HEK293 (cell line): ENCODE measurements around the gene PROK1.

Source experiments
- CTCF ChIA-PET: fragments of 350-600 bp; formaldehyde crosslinking; extraction: SDS; loops from one replicate; lab custom pipeline; 2021; ENCODE audit warnings: antibody characterized with exemption; lab: Yijun Ruan, JAX
- POLR2A ChIA-PET: fragments of 300-600 bp; formaldehyde crosslinking; extraction: SDS; loops from one replicate; lab custom pipeline; 2020; ENCODE audit warnings: antibody characterized with exemption, inconsistent platforms; lab: Yijun Ruan, JAX
- H3K27ac ChIP-seq: fragments of 200-500 bp; sonication (Bioruptor generic); 2 replicates; pipeline ENCODE4 v1.5.1; 2014; ENCODE audit warnings: low read depth, low read length, control low read depth, inconsistent platforms; ENCODE audit errors: extremely low read depth
- H3K36me3 ChIP-seq, 2 experiments: fragments of 200-500 bp in 1 of 2; sonication (Bioruptor generic) in 1 of 2; 1 replicate in 1 of 2; 2 replicates in 1 of 2; pipeline ENCODE4 v1.5.1; 2014 to 2017; ENCODE audit warnings: inconsistent platforms in 2 of 2, low read length in 2 of 2; ENCODE audit not compliant: control insufficient read depth in 2 of 2, insufficient read depth in 1 of 2
- H3K4me1 ChIP-seq: fragments of 200-500 bp; sonication (Bioruptor generic); 2 replicates; pipeline ENCODE4 v1.5.1; 2014; ENCODE audit warnings: mild to moderate bottlenecking, low read length, inconsistent platforms; ENCODE audit not compliant: control insufficient read depth, insufficient read depth
- H3K4me3 ChIP-seq: 2 replicates; pipeline ENCODE4 v1.5.1; 2011; ENCODE audit warnings: low read depth, mild to moderate bottlenecking, control low read depth, low read length, moderate library complexity
- H3K9me3 ChIP-seq: fragments of 200-500 bp; sonication (Bioruptor generic); 2 replicates; pipeline ENCODE4 v1.5.1; 2014; ENCODE audit warnings: low read depth, low read length, inconsistent platforms; ENCODE audit not compliant: control insufficient read depth, insufficient read depth
- HOXD13 ChIP-seq: sonication (generic); formaldehyde crosslinking; IDR thresholded peaks from 2 replicates; pipeline ENCODE4 v1.8.0; 2022; ENCODE audit warnings: missing genetic modification reagents, borderline replicate concordance
- SP7 ChIP-seq: fragments of 450-650 bp; formaldehyde crosslinking; IDR thresholded peaks from 2 replicates; pipeline ENCODE4 v1.5.1; 2016; ENCODE audit warnings: missing biosample characterization, missing genetic modification characterization
- ZFHX2 ChIP-seq: fragments of 450-650 bp; formaldehyde crosslinking; conservative IDR thresholded peaks from 2 replicates; pipeline ENCODE4 v1.5.1; 2016; ENCODE audit warnings: missing biosample characterization, missing genetic modification characterization
- ZNF10 ChIP-seq: fragments of 450-650 bp; formaldehyde crosslinking; IDR thresholded peaks from 2 replicates; pipeline ENCODE4 v1.5.1; 2017; ENCODE audit warnings: missing biosample characterization, missing genetic modification characterization
- ZNF133 ChIP-seq: fragments of 450-650 bp; formaldehyde crosslinking; IDR thresholded peaks from 2 replicates; pipeline ENCODE4 v1.5.1; 2016; ENCODE audit warnings: missing biosample characterization, missing genetic modification characterization
- ZNF155 ChIP-seq: fragments of 450-650 bp; formaldehyde crosslinking; IDR thresholded peaks from 2 replicates; pipeline ENCODE4 v1.5.1; 2016; ENCODE audit warnings: missing biosample characterization, missing genetic modification characterization
- ZNF169 ChIP-seq: fragments of 450-650 bp; formaldehyde crosslinking; IDR thresholded peaks from 2 replicates; pipeline ENCODE4 v1.5.1; 2016; ENCODE audit warnings: missing biosample characterization, missing genetic modification characterization
- ZNF394 ChIP-seq: fragments of 450-650 bp; formaldehyde crosslinking; IDR thresholded peaks from 2 replicates; pipeline ENCODE4 v1.5.1; 2016; ENCODE audit warnings: missing biosample characterization, missing genetic modification characterization, mild to moderate bottlenecking, moderate library complexity, borderline replicate concordance
- ZNF48 ChIP-seq: fragments of 450-650 bp; formaldehyde crosslinking; IDR thresholded peaks from 2 replicates; pipeline ENCODE4 v1.5.1; 2016; ENCODE audit warnings: missing biosample characterization, missing genetic modification characterization
- ZNF530 ChIP-seq: fragments of 450-650 bp; formaldehyde crosslinking; IDR thresholded peaks from 2 replicates; pipeline ENCODE4 v1.5.1; 2016; ENCODE audit warnings: low read depth, missing biosample characterization, missing genetic modification characterization
- ZNF600 ChIP-seq: fragments of 450-650 bp; formaldehyde crosslinking; IDR thresholded peaks from 2 replicates; pipeline ENCODE4 v1.5.1; 2016; ENCODE audit warnings: missing biosample characterization, missing genetic modification characterization
- ZNF621 ChIP-seq: fragments of 450-650 bp; formaldehyde crosslinking; IDR thresholded peaks from 2 replicates; pipeline ENCODE4 v1.5.1; 2017; ENCODE audit warnings: missing biosample characterization, missing genetic modification characterization
- ZNF670 ChIP-seq: fragments of 450-650 bp; formaldehyde crosslinking; IDR thresholded peaks from 2 replicates; pipeline ENCODE4 v1.5.1; 2016; ENCODE audit warnings: missing biosample characterization, missing genetic modification characterization, low read depth
- ZNF830 ChIP-seq: fragments of 450-650 bp; IDR thresholded peaks from 2 replicates; pipeline ENCODE4 v1.5.0; 2018; ENCODE audit warnings: missing biosample characterization, missing genetic modification characterization, low read depth, mild to moderate bottlenecking, moderate library complexity
- ZXDB ChIP-seq: fragments of 450-650 bp; formaldehyde crosslinking; IDR thresholded peaks from 2 replicates; pipeline ENCODE4 v1.5.1; 2016; ENCODE audit warnings: missing biosample characterization, missing genetic modification characterization
- TF ChIP-seq, protein P1 (sequence below): fragments of 450-650 bp; formaldehyde crosslinking; IDR thresholded peaks from 2 replicates; pipeline ENCODE4 v1.5.1; 2016; ENCODE audit warnings: missing biosample characterization, missing genetic modification characterization
- TF ChIP-seq, protein P2 (sequence below): fragments of 450-650 bp; formaldehyde crosslinking; IDR thresholded peaks from 2 replicates; pipeline ENCODE4 v1.5.1; 2016; ENCODE audit warnings: missing biosample characterization, missing genetic modification characterization, low read depth
- TF ChIP-seq, protein P3 (sequence below): fragments of 450-650 bp; formaldehyde crosslinking; IDR thresholded peaks from 2 replicates; pipeline ENCODE4 v1.5.1; 2016; ENCODE audit warnings: missing biosample characterization, missing genetic modification characterization
- TF ChIP-seq, protein P4 (sequence below): fragments of 450-650 bp; formaldehyde crosslinking; conservative IDR thresholded peaks from 2 replicates; pipeline ENCODE4 v1.5.1; 2016; ENCODE audit warnings: low read depth, missing biosample characterization, missing genetic modification characterization

PROK1 gene

DNA sequence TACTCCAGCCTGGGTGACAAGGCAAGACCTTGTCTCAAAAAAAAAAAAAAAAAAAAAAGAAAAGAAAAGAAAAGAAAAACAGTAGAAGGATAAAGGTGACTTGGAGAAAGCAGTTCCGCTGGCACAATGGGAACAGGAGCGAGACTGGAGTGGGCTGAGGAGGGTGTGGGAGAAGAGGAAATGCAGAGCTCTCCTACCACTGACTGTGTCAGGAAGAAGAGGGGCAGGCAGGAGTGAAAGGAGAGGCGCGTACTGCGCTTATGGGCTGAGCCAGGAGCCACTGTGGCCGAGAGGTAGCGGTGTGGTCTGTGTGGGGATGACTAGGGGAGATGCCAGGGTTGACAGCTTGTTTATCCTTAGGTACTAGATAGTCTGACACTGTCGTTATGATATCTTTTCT is 6.4 kb upstream of the PROK1 start (continued):
- TF ChIP-seq, protein P1, sequence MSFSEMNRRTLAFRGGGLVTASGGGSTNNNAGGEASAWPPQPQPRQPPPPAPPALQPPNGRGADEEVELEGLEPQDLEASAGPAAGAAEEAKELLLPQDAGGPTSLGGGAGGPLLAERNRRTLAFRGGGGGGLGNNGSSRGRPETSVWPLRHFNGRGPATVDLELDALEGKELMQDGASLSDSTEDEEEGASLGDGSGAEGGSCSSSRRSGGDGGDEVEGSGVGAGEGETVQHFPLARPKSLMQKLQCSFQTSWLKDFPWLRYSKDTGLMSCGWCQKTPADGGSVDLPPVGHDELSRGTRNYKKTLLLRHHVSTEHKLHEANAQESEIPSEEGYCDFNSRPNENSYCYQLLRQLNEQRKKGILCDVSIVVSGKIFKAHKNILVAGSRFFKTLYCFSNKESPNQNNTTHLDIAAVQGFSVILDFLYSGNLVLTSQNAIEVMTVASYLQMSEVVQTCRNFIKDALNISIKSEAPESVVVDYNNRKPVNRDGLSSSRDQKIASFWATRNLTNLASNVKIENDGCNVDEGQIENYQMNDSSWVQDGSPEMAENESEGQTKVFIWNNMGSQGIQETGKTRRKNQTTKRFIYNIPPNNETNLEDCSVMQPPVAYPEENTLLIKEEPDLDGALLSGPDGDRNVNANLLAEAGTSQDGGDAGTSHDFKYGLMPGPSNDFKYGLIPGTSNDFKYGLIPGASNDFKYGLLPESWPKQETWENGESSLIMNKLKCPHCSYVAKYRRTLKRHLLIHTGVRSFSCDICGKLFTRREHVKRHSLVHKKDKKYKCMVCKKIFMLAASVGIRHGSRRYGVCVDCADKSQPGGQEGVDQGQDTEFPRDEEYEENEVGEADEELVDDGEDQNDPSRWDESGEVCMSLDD (tag by site-specific recombination), result no peak
- TF ChIP-seq, all 188 proteins: peak for 0

DNA sequence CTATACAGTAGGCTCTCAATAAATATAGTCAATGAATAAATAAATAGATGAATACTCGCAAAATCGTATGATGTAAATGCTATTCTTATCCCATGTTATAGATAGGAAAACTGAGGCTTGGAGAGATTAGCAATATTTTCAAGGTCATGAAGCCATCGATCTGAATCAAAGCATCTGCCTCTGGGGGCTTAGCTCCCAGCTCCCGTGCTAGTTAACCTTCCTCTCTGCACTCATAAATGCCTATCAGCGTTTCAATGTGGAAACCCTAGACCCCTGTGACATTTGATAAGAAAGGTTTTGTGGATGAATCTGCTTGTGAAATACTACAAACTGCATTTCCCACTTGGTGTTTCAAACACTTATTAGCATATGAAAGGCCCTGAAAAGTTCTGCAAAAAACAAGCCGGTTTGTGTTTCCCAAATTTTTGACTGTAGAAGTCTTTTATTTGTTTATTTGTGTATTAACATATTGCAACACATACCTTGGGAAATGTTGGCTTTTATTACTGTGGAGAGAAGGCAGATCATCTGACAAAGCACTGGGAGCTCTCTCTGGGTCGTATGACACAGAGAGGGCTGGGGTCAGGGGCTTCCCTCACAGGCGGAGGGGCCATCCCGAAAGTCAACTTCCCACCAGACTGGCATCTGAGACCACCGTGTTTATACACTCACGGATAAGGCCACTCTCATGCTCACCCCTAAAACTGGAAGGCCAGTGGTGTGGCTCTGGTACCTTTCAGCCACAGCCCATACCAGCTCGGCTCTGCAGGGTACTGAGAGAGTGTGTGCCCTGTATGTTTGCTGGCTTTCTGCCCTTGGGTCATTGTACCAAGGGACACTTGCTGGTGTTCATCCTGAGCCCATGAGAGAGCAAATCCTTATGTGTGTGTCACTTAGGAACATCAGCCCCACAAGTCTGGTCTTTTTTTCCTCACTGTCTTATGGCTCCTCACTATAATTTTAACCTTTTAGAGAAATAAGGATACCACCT is 993 bp upstream of the PROK1 start:
- Histone ChIP-seq H3K4me3 (no peak overlapping the region), H3K9me3 (no peaks in the 10 kb centered on the region), H3K4me1 (no peaks in the 10 kb centered on the region), H3K27ac (no peak overlapping the region), H3K36me3 (no peaks in the 10 kb centered on the region)
- TF ChIP-seq ZNF394 (tag by site-specific recombination), result no peak
- TF ChIP-seq ZNF48 (tag by site-specific recombination), result no peak
- no peak for TF ChIP-seq ZNF155
- TF ChIP-seq, protein P2, sequence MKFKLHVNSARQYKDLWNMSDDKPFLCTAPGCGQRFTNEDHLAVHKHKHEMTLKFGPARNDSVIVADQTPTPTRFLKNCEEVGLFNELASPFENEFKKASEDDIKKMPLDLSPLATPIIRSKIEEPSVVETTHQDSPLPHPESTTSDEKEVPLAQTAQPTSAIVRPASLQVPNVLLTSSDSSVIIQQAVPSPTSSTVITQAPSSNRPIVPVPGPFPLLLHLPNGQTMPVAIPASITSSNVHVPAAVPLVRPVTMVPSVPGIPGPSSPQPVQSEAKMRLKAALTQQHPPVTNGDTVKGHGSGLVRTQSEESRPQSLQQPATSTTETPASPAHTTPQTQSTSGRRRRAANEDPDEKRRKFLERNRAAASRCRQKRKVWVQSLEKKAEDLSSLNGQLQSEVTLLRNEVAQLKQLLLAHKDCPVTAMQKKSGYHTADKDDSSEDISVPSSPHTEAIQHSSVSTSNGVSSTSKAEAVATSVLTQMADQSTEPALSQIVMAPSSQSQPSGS (tag by site-specific recombination), result no peak
- no peak for TF ChIP-seq ZNF830 (tag by site-specific recombination)
- TF ChIP-seq ZNF670, result no peak
- TF ChIP-seq, protein P3, sequence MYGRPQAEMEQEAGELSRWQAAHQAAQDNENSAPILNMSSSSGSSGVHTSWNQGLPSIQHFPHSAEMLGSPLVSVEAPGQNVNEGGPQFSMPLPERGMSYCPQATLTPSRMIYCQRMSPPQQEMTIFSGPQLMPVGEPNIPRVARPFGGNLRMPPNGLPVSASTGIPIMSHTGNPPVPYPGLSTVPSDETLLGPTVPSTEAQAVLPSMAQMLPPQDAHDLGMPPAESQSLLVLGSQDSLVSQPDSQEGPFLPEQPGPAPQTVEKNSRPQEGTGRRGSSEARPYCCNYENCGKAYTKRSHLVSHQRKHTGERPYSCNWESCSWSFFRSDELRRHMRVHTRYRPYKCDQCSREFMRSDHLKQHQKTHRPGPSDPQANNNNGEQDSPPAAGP (tag by site-specific recombination), result no peak
- TF ChIP-seq ZNF530 (tag by site-specific recombination), result no peak
- no peak for TF ChIP-seq ZNF169 (tag by site-specific recombination)
- no peak for TF ChIP-seq SP7
- TF ChIP-seq, protein P4, sequence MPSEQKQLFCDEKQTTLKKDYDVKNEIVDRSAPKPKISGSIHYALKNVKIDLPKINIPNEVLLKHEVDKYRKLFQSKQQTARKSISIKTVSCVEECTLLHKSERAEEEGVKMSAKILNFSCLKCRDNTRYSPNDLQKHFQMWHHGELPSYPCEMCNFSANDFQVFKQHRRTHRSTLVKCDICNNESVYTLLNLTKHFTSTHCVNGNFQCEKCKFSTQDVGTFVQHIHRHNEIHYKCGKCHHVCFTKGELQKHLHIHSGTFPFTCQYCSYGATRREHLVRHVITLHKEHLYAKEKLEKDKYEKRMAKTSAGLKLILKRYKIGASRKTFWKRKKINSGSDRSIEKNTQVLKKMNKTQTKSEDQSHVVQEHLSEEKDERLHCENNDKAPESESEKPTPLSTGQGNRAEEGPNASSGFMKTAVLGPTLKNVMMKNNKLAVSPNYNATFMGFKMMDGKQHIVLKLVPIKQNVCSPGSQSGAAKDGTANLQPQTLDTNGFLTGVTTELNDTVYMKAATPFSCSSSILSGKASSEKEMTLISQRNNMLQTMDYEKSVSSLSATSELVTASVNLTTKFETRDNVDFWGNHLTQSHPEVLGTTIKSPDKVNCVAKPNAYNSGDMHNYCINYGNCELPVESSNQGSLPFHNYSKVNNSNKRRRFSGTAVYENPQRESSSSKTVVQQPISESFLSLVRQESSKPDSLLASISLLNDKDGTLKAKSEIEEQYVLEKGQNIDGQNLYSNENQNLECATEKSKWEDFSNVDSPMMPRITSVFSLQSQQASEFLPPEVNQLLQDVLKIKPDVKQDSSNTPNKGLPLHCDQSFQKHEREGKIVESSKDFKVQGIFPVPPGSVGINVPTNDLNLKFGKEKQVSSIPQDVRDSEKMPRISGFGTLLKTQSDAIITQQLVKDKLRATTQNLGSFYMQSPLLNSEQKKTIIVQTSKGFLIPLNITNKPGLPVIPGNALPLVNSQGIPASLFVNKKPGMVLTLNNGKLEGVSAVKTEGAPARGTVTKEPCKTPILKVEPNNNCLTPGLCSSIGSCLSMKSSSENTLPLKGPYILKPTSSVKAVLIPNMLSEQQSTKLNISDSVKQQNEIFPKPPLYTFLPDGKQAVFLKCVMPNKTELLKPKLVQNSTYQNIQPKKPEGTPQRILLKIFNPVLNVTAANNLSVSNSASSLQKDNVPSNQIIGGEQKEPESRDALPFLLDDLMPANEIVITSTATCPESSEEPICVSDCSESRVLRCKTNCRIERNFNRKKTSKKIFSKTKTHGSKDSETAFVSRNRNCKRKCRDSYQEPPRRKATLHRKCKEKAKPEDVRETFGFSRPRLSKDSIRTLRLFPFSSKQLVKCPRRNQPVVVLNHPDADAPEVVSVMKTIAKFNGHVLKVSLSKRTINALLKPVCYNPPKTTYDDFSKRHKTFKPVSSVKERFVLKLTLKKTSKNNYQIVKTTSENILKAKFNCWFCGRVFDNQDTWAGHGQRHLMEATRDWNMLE, result no peak
- no peak for TF ChIP-seq ZNF621 (tag by site-specific recombination)
- no peak for TF ChIP-seq HOXD13
- TF ChIP-seq ZXDB, result no peak
- TF ChIP-seq ZNF10, result no peak
- no peak for TF ChIP-seq ZNF133 (tag by site-specific recombination)
- no peak for TF ChIP-seq ZNF600 (tag by site-specific recombination)
- TF ChIP-seq ZFHX2 (tag by site-specific recombination), result no peak
- CTCF ChIA-PET, result interaction anchor here (0.6 to 1.6 kb wide), 5 partner anchors 10 to 876 kb away, joined by 3 to 10 read pairs (median 4); no protein-coding TSS in a partner anchor
- POLR2A ChIA-PET, result no interaction called here
